G401 (cell line): ENCODE results near the gene FHAD1. TPM values are rescaled to one million over a fixed set of nuclear protein-coding genes. Genes with fewer than 3 reads are reported as not detected.

ENCODE experiments used
- DNase-seq: peaks from one replicate; pipeline ENCODE4 v3.0.0-alpha.2; 2015; ENCODE audit warnings: low spot score
- in situ Hi-C: cut with HindIII; loops from 2 replicates; pipeline ENCODE4 v1.10.0; 2016; ENCODE audit warnings: low sequenced_read_pairs, mixed read lengths
- total RNA-seq: library from RNA; depleted of rRNA; stranded (reverse); fragments of >200 nt; shearing (Covaris generic); gene quantifications from 2 replicates; pipeline ENCODE4 v1.2.3, GENCODE V29; 2014

The FHAD1 gene
- total RNA-seq, 1 experiment from 2014 or later, result 24.0 TPM

- no peak for DNase-seq
- in situ Hi-C loops, result loop anchor here (25.0 kb wide), 1 partner anchor 105 kb away; no protein-coding TSS in a partner anchor
Observed at GRCh38 chr1:15242766-15243165, 4.3 kb upstream of the FHAD1 start.

GRCh38 chr1:15243275-15244043 lies 3.6 kb upstream of the FHAD1 start:
- DNase-seq, result no peak
- in situ Hi-C loops, result loop anchor here (25.0 kb wide), 1 partner anchor 106 kb away; no protein-coding TSS in a partner anchor

GRCh38 chr1:15244813-15245212 lies 2.2 kb upstream of the FHAD1 start:
- in situ Hi-C loops, result loop anchor here (25.0 kb wide), 1 partner anchor 108 kb away; no protein-coding TSS in a partner anchor
- no peak for DNase-seq

- in situ Hi-C loops, result loop anchor here (25.0 kb wide), 1 partner anchor 108 kb away; no protein-coding TSS in a partner anchor
- DNase-seq, result no peak
Observed at GRCh38 chr1:15245593-15246360, 1.2 kb upstream of the FHAD1 start.

GRCh38 chr1:15248216-15248615 lies 1.2 kb downstream of the FHAD1 start:
- in situ Hi-C loops, result loop anchor here (25.0 kb wide), 1 partner anchor 111 kb away; no protein-coding TSS in a partner anchor
- no peak for DNase-seq

- in situ Hi-C loops, result loop anchor here (25.0 kb wide), 1 partner anchor 112 kb away; no protein-coding TSS in a partner anchor
- no peak for DNase-seq
Observed at GRCh38 chr1:15249081-15249480, 2.1 kb downstream of the FHAD1 start.

- DNase-seq, result no peak
- in situ Hi-C loops, result no loop called here
Observed at GRCh38 chr1:15251857-15252835, 5.1 kb downstream of the FHAD1 start.

- DNase-seq, result no peak
- in situ Hi-C loops, result no loop called here
Observed at GRCh38 chr1:15254559-15254958, 7.5 kb downstream of the FHAD1 start.

- DNase-seq, result no peak
- in situ Hi-C loops, result no loop called here
Observed at GRCh38 chr1:15255582-15256149, 8.6 kb downstream of the FHAD1 start.

- DNase-seq, result no peak
- in situ Hi-C loops, result no loop called here
Observed at GRCh38 chr1:15256584-15256983, 9.6 kb downstream of the FHAD1 start.

- DNase-seq, result no peak
Observed at GRCh38 chr1:15257309-15257708, 10.3 kb downstream of the FHAD1 start.

GRCh38 chr1:15258833-15259621 lies 12.0 kb downstream of the FHAD1 start:
- in situ Hi-C loops, result no loop called here
- DNase-seq, result no peak

More at GRCh38 chr1:15257309-15257708, 10.3 kb downstream of the FHAD1 start:
- in situ Hi-C loops, result no loop called here

- no peak for DNase-seq
- in situ Hi-C loops, result no loop called here
Observed at GRCh38 chr1:15259622-15260007, 12.6 kb downstream of the FHAD1 start.

GRCh38 chr1:15260418-15261154 lies 13.6 kb downstream of the FHAD1 start:
- no peak for DNase-seq
- in situ Hi-C loops, result no loop called here

GRCh38 chr1:15261155-15262002 lies 14.4 kb downstream of the FHAD1 start:
- no peak for DNase-seq
- in situ Hi-C loops, result no loop called here

- in situ Hi-C loops, result no loop called here
- DNase-seq, result no peak
Observed at GRCh38 chr1:15262003-15262377, 15.0 kb downstream of the FHAD1 start.
